Measurements from ENCODE around the gene DEFB121.

Gene DEFB121

GRCh38 chr20:31355981-31356380 is 50.0 kb downstream of the DEFB121 start:
- DNase-seq, result no peak

Measured in GOT3 (cell line).